ENCODE results near the gene RAVER2.

The RAVER2 gene

DNA sequence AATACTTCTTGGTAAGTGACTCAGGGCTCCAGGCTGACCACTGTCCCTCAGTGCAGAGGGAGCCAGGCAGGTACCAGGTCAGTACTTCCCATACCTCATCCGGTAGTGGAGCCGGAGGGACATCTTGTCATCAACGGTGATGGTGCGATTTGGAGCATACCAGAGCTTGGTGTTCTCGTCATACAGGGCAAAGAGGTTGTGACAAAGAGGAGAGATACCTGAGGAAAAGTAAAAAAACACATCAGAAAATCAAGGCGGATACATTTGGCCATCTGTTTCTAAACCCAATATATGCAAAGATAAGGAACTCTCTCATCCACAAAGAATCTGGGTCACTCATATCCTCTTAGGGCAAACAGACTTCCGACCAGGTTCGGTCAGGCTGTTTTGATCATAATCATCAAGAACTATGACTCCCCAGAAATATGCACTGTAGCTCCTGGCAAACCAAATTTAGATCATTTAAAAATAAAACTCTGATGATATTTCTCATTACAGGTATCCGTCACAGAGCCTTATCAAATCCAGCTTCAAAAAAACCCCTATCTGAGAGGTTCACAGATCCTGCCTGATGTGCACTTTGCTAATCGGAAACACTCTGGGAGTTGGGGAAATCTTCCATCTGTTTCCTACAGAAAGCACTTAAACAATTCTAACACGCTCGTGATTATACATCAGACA is 134.2 kb downstream of the RAVER2 start:
- DNase-seq, result peak in 1 of 2 experiments; percentile 41

DNA sequence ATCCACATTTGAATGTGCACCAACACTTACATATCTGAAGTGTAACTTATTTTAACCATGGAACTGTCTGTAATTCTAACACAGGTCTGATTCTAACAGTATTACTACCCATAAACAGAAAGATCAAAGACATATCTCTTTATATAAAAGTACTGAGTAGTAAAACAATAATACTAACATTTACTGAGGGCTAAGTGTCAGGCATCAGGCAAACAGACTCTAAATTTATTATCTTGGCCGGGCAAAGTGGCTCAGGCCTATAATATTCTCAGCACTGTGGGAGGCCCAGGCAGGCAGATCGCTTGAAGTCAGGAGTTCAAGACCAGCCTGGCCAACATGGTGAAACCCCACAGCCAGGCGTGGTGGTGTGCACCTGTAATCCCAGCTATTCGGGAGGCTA is 135.6 kb downstream of the RAVER2 start:
- DNase-seq, result no peak

DNA sequence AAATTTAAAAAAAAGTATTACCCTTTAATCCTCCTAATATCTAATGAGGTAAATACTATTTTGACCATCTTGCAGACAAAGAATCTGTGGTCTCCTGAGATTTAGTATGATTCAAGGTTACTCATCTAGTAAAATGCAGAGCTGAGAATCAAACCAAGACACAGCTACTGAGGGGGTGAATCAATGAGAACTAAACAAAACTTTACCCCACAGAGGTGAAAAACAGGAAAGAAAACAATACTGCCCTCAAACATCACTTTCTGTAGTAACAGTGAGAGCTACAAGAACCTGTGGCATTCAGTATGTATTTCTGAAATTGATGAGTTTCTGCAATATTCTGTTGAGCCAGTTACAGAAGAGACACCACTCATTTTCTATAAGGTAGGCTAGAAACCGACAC is 136.4 kb downstream of the RAVER2 start:
- DNase-seq, result no peak

Data from NCI-H526 (cell line).